Smooth muscle cell (in vitro differentiated cells): ENCODE data around the gene C2orf49. TPM values are rescaled to one million over a fixed set of nuclear protein-coding genes. Genes with fewer than 3 reads are reported as not detected.

Experiments used
- DNase-seq: peaks from one replicate; lab custom pipeline; 2025; ENCODE audit not compliant: unreplicated experiment; lab: John Stamatoyannopoulos, UW
- H2AFZ ChIP-seq: fragments of 200-600 bp; sonication (generic); 2 replicates; pipeline ENCODE4 v1.6.0; 2016; ENCODE audit warnings: antibody characterized with exemption, low read depth, mild to moderate bottlenecking
- H3F3A ChIP-seq: fragments of 200-600 bp; sonication (generic); 2 replicates; pipeline ENCODE4 v1.6.0; 2017; ENCODE audit warnings: antibody characterized with exemption, low read depth
- H3K27ac ChIP-seq: fragments of 200-600 bp; sonication (generic); 2 replicates; pipeline ENCODE4 v1.5.1; 2016; ENCODE audit warnings: low read depth, mild to moderate bottlenecking
- H3K27me3 ChIP-seq: fragments of 200-600 bp; sonication (generic); 2 replicates; pipeline ENCODE4 v1.6.1; 2016; ENCODE audit warnings: low read depth, mild to moderate bottlenecking
- H3K36me3 ChIP-seq: fragments of 200-600 bp; sonication (generic); 2 replicates; pipeline ENCODE4 v1.5.1; 2016; ENCODE audit warnings: low read depth
- H3K4me1 ChIP-seq: fragments of 200-600 bp; sonication (generic); 2 replicates; pipeline ENCODE4 v1.5.1; 2016; ENCODE audit warnings: low read depth
- H3K4me2 ChIP-seq: fragments of 200-600 bp; sonication (generic); 2 replicates; pipeline ENCODE4 v1.6.0; 2016; ENCODE audit warnings: mild to moderate bottlenecking
- H3K4me3 ChIP-seq: fragments of 200-600 bp; sonication (generic); 2 replicates; pipeline ENCODE4 v1.5.1; 2016; ENCODE audit warnings: mild to moderate bottlenecking
- H3K79me2 ChIP-seq: fragments of 200-600 bp; sonication (generic); 2 replicates; pipeline ENCODE4 v1.6.0; 2016; ENCODE audit warnings: low read depth, mild to moderate bottlenecking
- H3K9ac ChIP-seq: fragments of 200-600 bp; sonication (generic); 2 replicates; pipeline ENCODE4 v1.6.0; 2016; ENCODE audit warnings: low read depth
- H3K9me3 ChIP-seq: fragments of 200-600 bp; sonication (generic); replicated peaks from 2 replicates; pipeline ENCODE4 v1.5.1; 2016; ENCODE audit warnings: low read depth
- H4K20me1 ChIP-seq: fragments of 200-600 bp; sonication (generic); 2 replicates; pipeline ENCODE4 v1.6.0; 2016; ENCODE audit warnings: low read depth
- WGBS: methylation state at CpG from one replicate; pipeline ENCODE4 v1.1.7; 2016; ENCODE audit warnings: low lambda C conversion rate; 5-methylcytosine and 5-hydroxymethylcytosine counted together
- polyA plus RNA-seq: library from polyadenylated mRNA; unstranded; fragments of >200 nt; fragmentation: Nextera tagmentation; extraction: Ambion mirVana; gene quantifications from 2 replicates; pipeline ENCODE4 v1.2.1, GENCODE V29; 2016
- total RNA-seq: library from RNA; depleted of rRNA; stranded (reverse); fragments of >200 nt; gene quantifications from 2 replicates; pipeline ENCODE4 v1.2.3, GENCODE V29; 2014
- TF ChIP-seq, protein P1 (sequence below): fragments of 200-600 bp; sonication (generic); IDR thresholded peaks from 2 replicates; pipeline ENCODE4 v1.5.1; 2017; ENCODE audit warnings: borderline replicate concordance, mild to moderate bottlenecking, antibody characterized with exemption; ENCODE audit not compliant: insufficient read depth, poor library complexity, severe bottlenecking

Gene C2orf49
- total and polyA plus RNA-seq, 2 experiments from 2014 or later: 17.9 to 37.7 TPM

GRCh38 chr2:105296017-105296611 is 41.2 kb upstream of the C2orf49 start:
- Histone ChIP-seq H2AFZ (no peak overlapping the region), H3K9me3 (no peaks in the 10 kb centered on the region), H3K27me3 (no peaks in the 10 kb centered on the region), H4K20me1 (peaks cover 13% of the 10 kb centered on the region), H3K27ac (no peak overlapping the region), H3K79me2 (peaks cover 4% of the 10 kb centered on the region), H3K36me3 (no peaks in the 10 kb centered on the region), H3F3A (no peaks in the 10 kb centered on the region), H3K4me3 (no peak overlapping the region), H3K4me1 (no peaks in the 10 kb centered on the region), H3K4me2 (no peak overlapping the region), H3K9ac (no peak overlapping the region)
- TF ChIP-seq, protein P1, sequence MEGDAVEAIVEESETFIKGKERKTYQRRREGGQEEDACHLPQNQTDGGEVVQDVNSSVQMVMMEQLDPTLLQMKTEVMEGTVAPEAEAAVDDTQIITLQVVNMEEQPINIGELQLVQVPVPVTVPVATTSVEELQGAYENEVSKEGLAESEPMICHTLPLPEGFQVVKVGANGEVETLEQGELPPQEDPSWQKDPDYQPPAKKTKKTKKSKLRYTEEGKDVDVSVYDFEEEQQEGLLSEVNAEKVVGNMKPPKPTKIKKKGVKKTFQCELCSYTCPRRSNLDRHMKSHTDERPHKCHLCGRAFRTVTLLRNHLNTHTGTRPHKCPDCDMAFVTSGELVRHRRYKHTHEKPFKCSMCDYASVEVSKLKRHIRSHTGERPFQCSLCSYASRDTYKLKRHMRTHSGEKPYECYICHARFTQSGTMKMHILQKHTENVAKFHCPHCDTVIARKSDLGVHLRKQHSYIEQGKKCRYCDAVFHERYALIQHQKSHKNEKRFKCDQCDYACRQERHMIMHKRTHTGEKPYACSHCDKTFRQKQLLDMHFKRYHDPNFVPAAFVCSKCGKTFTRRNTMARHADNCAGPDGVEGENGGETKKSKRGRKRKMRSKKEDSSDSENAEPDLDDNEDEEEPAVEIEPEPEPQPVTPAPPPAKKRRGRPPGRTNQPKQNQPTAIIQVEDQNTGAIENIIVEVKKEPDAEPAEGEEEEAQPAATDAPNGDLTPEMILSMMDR: no peak
- WGBS: 81% methylated on average over 7 of the region's 7 CpGs
- no peak for DNase-seq

- Histone ChIP-seq H3K27me3 (no peaks in the 10 kb centered on the region), H3K36me3 (no peaks in the 10 kb centered on the region), H3K4me1 (no peaks in the 10 kb centered on the region), H2AFZ (no peak overlapping the region), H3K79me2 (peaks cover 11% of the 10 kb centered on the region), H3K4me2 (no peak overlapping the region), H3K4me3 (no peak overlapping the region), H3K9me3 (no peaks in the 10 kb centered on the region), H4K20me1 (peaks cover 23% of the 10 kb centered on the region), H3K27ac (no peak overlapping the region), H3F3A (no peaks in the 10 kb centered on the region), H3K9ac (no peak overlapping the region)
- 92% methylated on average over 7 of the region's 7 CpGs for WGBS
- no peak for DNase-seq
- TF ChIP-seq, protein P1: no peak
Observed at GRCh38 chr2:105297216-105297615, 40.1 kb upstream of the C2orf49 start.

DNA sequence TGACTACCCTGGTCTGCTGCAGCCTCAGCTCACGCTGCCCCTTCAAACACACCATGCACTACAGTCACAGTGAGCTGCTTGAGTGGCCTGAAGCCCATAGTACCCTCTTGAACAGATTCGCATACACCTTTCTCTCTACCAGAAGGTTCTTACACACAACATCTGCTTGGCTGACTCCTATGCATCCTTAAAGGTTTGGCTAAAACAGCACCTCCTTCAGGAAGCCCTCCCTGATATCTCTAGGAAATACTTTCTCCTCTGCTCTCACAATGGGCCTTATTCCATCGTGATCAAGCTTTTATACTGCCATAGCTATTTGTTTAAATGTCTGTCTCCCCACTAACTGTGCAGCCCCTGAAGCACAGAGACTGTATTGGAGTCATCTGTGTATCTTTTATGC is 39.3 kb upstream of the C2orf49 start:
- Histone ChIP-seq H3K27me3 (no peaks in the 10 kb centered on the region), H3K9me3 (no peaks in the 10 kb centered on the region), H4K20me1 (peaks cover 29% of the 10 kb centered on the region), H3K9ac (no peak overlapping the region), H3K4me3 (no peak overlapping the region), H3K4me1 (no peaks in the 10 kb centered on the region), H2AFZ (no peak overlapping the region), H3K4me2 (no peak overlapping the region), H3K36me3 (no peaks in the 10 kb centered on the region), H3K27ac (no peak overlapping the region), H3F3A (no peaks in the 10 kb centered on the region), H3K79me2 (peaks cover 19% of the 10 kb centered on the region)
- DNase-seq: no peak
- TF ChIP-seq, protein P1: no peak
- 91% methylated on average over 3 of the region's 3 CpGs for WGBS

DNA sequence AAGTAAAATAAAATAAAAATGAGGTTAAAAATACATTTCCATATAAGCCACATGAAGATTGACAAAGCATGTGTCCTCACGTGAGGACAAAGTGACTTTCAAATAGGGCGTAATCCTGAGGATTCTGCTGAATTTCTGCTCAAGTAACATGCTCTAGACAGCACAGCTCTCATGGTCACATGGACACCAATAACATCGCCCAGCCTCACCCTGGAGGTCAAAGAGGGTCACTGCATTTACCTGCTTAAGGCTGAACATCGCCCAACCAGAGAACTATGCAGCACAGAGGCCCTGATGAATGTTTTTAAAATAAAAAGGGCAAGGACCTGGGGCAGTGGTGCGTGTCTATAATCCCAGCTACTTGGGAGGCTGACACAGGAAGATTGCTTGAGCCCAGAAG is 38.0 kb upstream of the C2orf49 start:
- Histone ChIP-seq H3K27ac (no peak overlapping the region), H3K4me1 (no peaks in the 10 kb centered on the region), H3K4me3 (no peak overlapping the region), H3K79me2 (peaks cover 31% of the 10 kb centered on the region), H4K20me1 (peaks cover 35% of the 10 kb centered on the region), H3K36me3 (no peaks in the 10 kb centered on the region), H3K9me3 (no peaks in the 10 kb centered on the region), H3K27me3 (no peaks in the 10 kb centered on the region), H2AFZ (no peak overlapping the region), H3K9ac (no peak overlapping the region), H3K4me2 (no peak overlapping the region), H3F3A (no peaks in the 10 kb centered on the region)
- TF ChIP-seq, protein P1: peak; percentile 20
- WGBS: 92% methylated on average over 5 of the region's 5 CpGs
- DNase-seq: no peak
